GM19025 (cell line): ENCODE data around the gene C2orf92.
"Not testable (repeated sequence)": the region's sequence is repeated elsewhere in the genome, so short reads cannot be mapped to it uniquely, and the experiment has no call there.

Experiments used
- ATAC-seq: cut with Tn5 transposase; IDR thresholded peaks from one replicate; pipeline ENCODE4 v1.9.1; 2021; ENCODE audit warnings: mild to moderate bottlenecking, low read depth, moderate library complexity; ENCODE audit not compliant: unreplicated experiment

C2orf92 gene

GRCh38 chr2:97659256-97660043 lies 10.1 kb upstream of the C2orf92 start:
- no peak for ATAC-seq

- ATAC-seq = no peak
Observed at GRCh38 chr2:97660044-97660774, 9.3 kb upstream of the C2orf92 start.

GRCh38 chr2:97660775-97661389 lies 8.6 kb upstream of the C2orf92 start:
- ATAC-seq = no peak

DNA sequence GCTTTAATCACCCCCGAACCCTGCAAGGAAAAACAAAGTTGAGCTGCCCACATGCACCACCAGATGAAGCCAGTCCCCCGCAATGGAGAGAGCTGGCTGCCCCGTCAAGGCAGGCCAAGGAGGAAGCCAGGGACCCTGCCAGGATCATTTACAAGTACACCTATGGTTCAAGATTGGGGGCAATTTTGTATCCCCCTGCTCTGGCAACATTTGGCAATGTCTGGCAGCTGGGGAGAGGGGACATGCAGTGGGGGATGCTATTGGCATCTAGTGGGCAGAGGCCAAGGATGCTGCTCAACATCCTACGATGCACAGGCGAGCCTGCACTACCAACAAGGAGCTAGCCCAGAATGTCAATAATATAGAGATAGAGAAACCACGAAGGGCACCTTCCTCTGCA lies 7.6 kb upstream of the C2orf92 start:
- no peak for ATAC-seq

- no peak for ATAC-seq
Observed at GRCh38 chr2:97662386-97662894, 7.1 kb upstream of the C2orf92 start.

DNA sequence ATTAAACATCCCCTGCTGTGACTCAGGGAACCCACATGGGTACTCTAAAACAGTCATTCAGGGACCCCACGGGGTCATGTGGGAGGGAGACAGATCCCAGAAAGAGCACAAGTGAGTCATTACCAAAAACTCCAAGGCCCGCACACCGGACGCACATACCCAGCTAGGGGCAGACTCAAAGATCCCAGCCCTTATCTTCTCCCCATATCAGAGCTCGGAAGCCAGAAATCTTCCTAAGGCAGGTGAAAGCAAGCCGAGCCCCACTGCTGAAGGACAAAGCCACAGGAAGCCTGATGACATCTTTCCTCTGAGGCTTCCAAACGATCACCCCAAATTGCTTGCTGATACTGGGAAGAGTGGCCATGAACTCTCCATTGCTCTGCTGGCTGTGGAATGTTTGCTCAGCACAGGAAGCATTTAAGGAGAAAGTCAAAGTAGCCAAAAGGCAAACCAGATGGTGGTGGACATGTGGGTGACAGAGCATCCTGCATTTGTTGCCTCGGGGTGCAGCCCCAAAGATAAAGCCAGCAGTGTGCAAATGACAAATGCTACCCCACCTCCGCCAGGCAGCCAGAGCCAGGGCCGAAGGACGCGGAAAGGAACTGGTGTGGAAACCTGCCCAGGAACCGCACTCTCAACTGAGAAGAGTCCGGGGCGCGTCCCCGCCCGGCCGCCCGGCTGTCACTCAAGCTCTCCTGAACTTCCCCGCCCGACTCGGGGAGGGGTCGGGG lies 6.5 kb upstream of the C2orf92 start:
- ATAC-seq = peak; percentile 51

GRCh38 chr2:97663626-97663961 lies 5.9 kb upstream of the C2orf92 start:
- no peak for ATAC-seq

GRCh38 chr2:97663962-97664635 lies 5.4 kb upstream of the C2orf92 start, which contains the start of gene ACTR1B:
ACTR1B (minus strand) TSS chr2:97664044; CDS start chr2:97663890, 154 bp downstream.
- peak; percentile 81 for ATAC-seq

DNA sequence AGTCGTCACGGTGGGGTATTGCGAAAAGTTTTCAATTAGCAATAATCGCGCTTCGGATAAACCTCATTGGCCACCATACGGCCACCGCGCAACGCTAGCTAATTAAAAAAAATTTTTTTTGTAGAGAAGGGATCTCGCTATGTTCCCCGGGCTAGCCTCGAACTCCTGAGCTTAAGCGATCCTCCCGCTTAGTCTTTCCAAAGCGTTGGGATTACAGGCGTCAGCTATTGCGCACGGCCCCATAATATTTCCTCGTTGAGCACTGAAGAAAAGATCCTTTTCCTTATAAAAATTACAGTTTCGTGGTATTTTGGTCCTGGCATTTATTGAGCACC lies 4.9 kb upstream of the C2orf92 start:
- no peak for ATAC-seq

- no peak for ATAC-seq
Observed at GRCh38 chr2:97670471-97670870, 958 bp downstream of the C2orf92 start.

DNA sequence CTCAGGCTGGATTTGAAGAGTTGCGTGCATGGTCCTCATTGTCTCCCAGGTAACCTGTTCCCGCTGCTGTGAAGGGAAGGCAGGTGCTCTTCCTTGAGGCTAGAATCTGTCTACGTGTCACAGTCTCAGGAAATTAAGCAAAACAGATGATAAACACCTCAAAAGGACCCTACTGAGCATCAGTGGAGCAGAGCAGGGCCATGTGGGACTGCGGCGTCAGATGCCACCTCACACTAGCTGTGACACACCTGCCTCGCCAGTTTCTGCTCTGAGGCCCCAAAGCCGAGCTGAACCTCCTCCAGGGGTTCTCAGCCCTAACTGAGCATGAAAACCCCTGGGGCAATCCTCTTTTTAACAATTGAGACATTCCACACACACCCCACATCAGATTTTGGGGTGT lies 2.0 kb downstream of the C2orf92 start:
- ATAC-seq = no peak

DNA sequence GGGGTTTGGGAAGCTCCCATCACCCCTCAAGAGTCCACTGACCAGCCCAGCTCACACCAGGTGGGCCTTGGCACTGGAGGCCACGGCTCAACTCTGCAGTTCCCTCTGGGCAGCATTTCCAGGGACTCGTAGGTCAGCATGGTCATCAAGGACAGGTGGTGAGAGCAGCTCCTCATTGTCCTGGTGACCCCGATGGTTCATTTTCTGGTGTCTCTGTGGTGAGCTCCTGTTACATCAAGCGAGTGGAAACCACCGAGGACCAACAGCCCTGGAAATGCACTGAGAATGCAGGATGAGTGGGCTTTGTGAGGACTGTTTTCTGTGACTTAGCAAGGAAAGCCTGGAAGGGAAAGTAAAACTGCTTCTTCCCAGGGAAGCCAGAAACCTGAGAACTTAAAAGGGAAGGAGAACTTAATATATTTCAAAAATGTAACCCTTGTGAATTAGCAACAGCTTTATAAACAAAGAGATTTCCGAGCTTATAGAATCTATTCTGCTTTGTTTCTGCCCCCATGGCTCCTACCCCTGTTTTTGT lies 3.2 kb downstream of the C2orf92 start:
- ATAC-seq = not testable (repeated sequence)

DNA sequence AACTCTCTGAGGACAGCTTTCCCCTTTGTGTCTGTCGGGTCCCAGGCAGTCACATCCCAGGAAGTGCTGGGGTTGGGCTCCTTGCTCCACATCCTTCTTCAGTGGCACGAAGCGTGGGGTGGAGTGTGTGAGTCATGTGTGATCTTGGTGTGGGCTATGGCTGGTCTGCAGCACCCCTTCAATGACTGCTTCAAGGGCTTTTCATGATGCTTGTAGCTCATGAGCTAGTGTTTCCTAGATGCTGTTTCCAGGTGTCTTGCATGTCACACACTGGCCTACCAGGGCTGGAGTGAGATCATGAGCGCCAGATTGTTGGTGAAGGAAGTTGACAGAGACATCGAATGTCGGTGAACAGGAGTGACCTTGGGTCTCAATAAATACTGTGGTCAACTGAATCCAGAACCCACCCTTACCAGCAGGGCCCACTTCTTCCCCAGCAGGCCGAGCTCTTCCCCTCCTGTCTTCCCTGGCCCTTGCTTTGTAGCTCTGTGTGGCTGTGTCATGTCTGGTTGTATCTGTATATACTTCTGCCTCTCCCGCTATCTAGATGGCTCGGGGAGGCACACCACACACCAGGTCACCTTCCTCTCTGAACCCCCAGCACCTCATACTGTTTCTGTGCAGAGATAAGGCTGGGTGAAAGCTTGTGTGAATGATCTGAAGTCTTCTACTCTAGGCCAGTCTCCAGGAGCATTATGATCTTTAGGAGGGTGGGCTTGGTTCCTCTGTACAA lies 3.8 kb downstream of the C2orf92 start:
- no peak for ATAC-seq

DNA sequence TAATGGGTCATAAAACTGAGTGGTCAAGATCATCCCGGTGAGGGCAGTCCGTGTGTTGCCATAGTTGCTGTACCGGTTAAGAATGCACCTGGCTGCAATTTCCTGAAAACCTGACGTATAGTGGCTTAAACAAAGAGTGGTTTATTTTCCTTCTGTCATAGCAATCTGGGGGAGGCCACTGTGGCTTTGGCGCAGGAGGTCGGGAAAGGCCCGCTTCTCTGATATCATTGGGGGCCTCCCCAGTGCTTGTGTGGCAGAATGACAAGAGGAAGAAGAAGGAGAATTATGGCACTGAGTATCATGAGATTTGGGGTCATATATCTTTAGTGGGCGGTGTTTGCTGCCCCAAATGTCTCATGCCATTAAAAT lies 4.4 kb downstream of the C2orf92 start:
- ATAC-seq = no peak

DNA sequence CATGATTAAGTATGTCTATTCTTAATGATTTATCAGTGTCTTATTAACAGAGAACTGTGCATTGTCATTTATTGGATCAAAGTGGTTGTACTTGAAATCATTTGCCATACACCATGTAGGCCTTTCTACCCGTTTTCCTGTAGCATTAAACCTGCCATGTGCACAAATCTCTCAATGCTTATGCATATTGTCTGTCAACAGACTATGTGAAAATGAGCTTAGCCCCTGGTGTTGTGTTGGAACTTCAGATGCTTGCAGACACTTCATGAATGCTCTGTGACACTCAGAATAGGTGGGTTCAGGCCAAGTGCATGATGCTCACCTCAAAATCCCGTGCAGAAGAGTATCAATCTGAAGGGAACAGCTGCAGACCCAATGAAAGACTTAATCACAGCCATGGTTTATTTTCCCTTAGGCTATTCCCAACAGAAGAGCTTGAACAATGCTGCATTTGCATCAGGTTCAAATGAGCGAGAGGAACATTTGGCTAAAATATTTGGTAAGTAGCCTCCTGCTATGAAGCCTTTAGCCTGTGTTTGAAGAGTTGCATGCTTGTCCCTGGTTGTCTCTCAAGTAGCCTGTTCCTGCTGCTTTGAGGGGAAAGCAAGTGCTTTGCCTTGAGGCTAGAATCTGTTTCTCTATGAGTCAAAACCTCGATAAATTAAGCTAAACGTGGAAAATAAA lies 6.1 kb downstream of the C2orf92 start:
- ATAC-seq = no peak

DNA sequence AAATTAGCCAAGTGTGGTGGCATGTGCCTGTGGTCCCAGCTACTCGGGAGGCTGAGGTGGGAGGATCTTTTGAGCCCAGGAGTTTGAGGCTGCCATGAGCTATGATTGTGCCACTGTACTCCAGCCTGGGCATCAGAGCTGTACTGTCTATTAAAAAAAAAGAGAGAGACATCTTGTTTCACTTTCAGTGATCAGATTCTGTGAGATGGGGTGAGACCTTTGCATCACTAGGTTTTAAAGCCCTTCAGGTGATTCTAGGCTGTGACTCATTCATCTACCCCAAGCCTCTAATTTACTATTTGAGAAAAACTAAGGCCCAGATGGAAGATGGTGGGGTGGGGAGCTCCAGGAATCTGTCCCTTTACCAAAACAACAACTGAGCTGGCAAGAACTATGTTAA lies 7.1 kb downstream of the C2orf92 start:
- ATAC-seq = no peak

- no peak for ATAC-seq
Observed at GRCh38 chr2:97677480-97677879, 8.0 kb downstream of the C2orf92 start.

DNA sequence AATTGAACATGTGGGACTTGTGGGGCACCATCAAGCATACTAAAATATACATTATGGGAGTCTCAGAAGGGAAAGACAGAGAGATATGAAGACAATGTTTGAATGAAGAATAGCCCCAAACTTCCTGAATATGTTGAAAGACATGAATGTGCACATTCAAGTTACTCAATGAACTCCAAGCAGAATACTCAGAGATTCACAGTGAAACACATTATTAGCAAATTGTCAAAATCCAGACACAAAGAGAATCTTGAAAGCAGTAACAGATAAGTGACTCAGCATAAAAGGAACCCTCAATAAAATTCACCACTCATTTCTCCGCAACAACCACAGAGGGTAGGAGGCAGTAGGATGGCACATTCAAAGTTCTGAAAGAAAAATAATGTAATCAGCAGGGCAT lies 8.8 kb downstream of the C2orf92 start:
- ATAC-seq = no peak

DNA sequence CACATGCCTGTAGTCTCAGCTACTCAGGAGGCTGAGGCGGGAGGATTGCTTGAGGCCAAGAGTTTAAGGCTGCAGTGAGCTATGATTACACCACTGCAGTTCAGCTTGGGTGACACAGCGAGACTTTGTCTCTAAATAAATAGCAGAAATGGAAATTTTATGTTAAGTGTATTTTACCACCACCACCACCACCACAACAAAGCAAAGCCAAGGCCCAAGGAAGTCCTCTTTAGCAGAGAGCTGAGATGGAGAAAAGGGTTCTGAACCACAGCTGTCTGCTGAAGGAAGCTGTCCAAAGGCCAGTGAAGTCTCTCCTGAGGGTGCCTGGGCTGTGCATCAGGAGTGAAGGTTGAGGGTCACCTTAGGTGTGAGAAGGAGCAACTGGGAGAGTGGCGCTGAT lies 17.7 kb downstream of the C2orf92 start:
- ATAC-seq = not testable (repeated sequence)
